ENCODE measurements around the gene RHOT2. TPM values are rescaled to one million over a fixed set of nuclear protein-coding genes. Genes with fewer than 3 reads are reported as not detected.
A peak's percentile ranks its signal among the peaks of the same experiment; 100 is the strongest.

Gene RHOT2
- total and polyA plus RNA-seq, 9 of the 15 experiments (the other 6 are each of a cell fraction or from before 2014, with no cell fraction given) = 5.0 to 373 (median 112) TPM

GRCh38 chr16:720990-721764, 53.2 kb downstream of the RHOT2 start, which contains the start of gene ANTKMT (continued):
- TF ChIP-seq REST (IDR thresholded peaks at IDR 0.05; ENCODE audit: borderline replicate concordance) = peak; percentile 35; the same call in 1 of the 2 replicates
- TF ChIP-seq REST (CRISPR knock-in tag; IDR thresholded peaks at IDR 0.05; ENCODE audit: low read depth) = peak; percentile 82
- no peak for TF ChIP-seq ZBTB49 (CRISPR knock-in tag; IDR thresholded peaks at IDR 0.05; ENCODE audit: borderline replicate concordance)
- TF ChIP-seq COPS2 (conservative IDR thresholded peaks at IDR 0.05) = no peak
- TF ChIP-seq, protein P1, sequence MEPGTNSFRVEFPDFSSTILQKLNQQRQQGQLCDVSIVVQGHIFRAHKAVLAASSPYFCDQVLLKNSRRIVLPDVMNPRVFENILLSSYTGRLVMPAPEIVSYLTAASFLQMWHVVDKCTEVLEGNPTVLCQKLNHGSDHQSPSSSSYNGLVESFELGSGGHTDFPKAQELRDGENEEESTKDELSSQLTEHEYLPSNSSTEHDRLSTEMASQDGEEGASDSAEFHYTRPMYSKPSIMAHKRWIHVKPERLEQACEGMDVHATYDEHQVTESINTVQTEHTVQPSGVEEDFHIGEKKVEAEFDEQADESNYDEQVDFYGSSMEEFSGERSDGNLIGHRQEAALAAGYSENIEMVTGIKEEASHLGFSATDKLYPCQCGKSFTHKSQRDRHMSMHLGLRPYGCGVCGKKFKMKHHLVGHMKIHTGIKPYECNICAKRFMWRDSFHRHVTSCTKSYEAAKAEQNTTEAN (CRISPR knock-in tag; IDR thresholded peaks at IDR 0.05) = no peak
- no peak for TF ChIP-seq SETDB1 (IDR thresholded peaks at IDR 0.05; ENCODE audit: low read length)
- peak; percentile 89 for TF ChIP-seq ELF1 (tag; IDR thresholded peaks at IDR 0.05)
- TF ChIP-seq CTBP1 (IDR thresholded peaks at IDR 0.05; ENCODE audit: borderline replicate concordance) = peak; percentile 99
- TF ChIP-seq ZNF436 (CRISPR knock-in tag; IDR thresholded peaks at IDR 0.05) = no peak
- 0 out of 2 replicates have a peak, but pooled peaks have one; percentile 46 for TF ChIP-seq SFPQ (IDR thresholded peaks at IDR 0.05; ENCODE audit: low read depth, low read length)
- TF ChIP-seq ZNF707 (CRISPR knock-in tag; conservative IDR thresholded peaks at IDR 0.05) = no peak
- no peak for TF ChIP-seq ZNF175 (CRISPR knock-in tag; IDR thresholded peaks at IDR 0.05; ENCODE audit: low read depth)
- peak; percentile 66 for TF ChIP-seq SUPT5H (IDR thresholded peaks at IDR 0.05)

Measured in K562 (cell line).